Measurements from ENCODE around the gene VAV1.

VAV1 gene

DNA sequence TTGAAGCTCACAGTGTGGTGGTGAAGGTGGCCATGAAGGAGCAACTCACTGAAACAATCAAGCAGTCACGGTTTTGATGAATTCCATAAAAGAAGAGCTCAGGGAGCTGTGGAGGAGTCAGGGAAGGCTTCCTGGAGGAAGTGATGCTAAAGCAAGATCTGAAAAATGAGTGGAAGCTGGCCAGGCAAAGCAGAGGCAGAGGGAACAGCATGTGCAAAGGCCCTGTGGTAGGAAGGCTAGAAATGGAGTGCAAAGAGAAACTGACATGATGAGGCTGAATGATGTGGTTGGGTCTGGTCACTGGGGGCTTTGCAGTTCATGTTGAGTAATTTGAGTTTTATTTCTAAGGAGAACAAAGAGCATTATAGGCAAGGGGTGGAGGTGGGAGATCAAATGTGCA is 121.8 kb downstream of the VAV1 start:
- no peak for DNase-seq (ENCODE audit: low spot score)

DNA sequence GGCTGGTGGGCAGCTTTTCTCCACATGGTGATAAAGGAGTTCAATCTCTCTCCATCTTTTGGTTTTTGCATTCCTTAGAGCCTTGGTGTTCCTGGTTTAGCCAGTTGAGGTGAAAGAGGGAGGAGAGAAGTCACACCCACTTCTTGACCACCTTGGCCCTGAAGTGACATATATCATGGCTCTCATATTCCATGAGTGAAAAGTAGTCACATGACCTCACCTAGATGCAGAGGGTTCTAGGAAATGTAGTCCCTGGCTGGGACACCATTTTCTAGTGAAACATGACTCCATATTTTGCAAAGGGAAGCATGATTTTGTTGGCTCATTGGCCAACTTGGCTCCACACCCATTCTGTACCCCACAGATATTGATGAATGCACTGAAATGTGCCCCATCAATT is 130.9 kb downstream of the VAV1 start:
- no peak for DNase-seq (ENCODE audit: low spot score)

DNA sequence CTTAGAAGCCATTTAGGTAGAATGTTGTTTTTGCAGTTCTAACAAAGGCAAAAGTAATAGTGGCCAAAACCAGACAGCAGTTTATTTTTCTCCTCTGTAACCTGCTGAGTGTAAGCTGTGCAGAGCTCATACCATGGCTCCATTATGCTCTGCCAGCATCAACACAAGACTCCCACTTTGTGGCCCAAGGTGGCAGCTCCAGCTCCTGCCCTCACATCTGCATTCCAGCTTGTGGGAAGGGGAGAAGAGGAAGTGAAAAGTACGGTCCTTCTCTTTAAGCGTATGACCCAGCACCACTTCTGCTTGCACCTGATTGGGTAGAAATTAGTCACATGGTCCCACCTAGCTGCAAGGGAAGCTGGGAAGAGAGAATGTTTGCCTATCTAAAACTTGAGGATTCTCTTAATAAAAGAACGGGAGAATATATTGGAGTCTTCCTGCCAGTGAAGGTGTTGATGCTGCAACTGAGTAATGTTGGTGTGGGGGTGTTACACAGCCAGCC is 134.1 kb downstream of the VAV1 start:
- no peak for DNase-seq (ENCODE audit: low spot score)
